Adrenal gland (tissue), 12 donors: ENCODE measurements around the gene RPRML. TPM values are rescaled to one million over a fixed set of nuclear protein-coding genes. Genes with fewer than 3 reads are reported as not detected.

ENCODE experiments used
- DNase-seq, 7 donors: peaks; one replicate each; pipeline ENCODE4 v3.0.0-alpha.2; 2019 to 2020
- H3K27ac ChIP-seq, 5 donors: fragments of 200-600 bp; sonication (generic) in 4 of 5; 1 replicate in 3 of 5; 2 replicates in 2 of 5; pipeline versions ENCODE4 v1.5.1 to v1.8.0; 2016 to 2020; ENCODE audit warnings: mild to moderate bottlenecking in 1 of 5
- H3K27me3 ChIP-seq: fragments of 200-600 bp; 2 replicates; pipeline ENCODE4 v1.8.0; 2021
- H3K36me3 ChIP-seq, 2 donors: fragments of 200-600 bp; replicated peaks in 1 of 2; 1 replicate in 1 of 2; 2 replicates in 1 of 2; pipeline versions ENCODE4 v1.5.1 to v1.8.0; 2018 to 2022
- H3K4me1 ChIP-seq, 2 donors: fragments of 200-600 bp; replicated peaks in 1 of 2; 1 replicate in 1 of 2; 2 replicates in 1 of 2; pipeline versions ENCODE4 v1.5.1 to v1.8.0; 2018 to 2021
- H3K4me3 ChIP-seq, 4 donors: fragments of 200-600 bp; sonication (generic) in 3 of 4; one replicate each; pipeline ENCODE4 v1.5.1; 2016 to 2018
- H3K9me3 ChIP-seq, 3 donors: fragments of 200-600 bp; sonication (generic) in 1 of 3; replicated peaks in 1 of 3; 1 replicate in 2 of 3; 2 replicates in 1 of 3; pipeline versions ENCODE4 v1.5.1 to v1.8.0; 2016 to 2021
- CTCF ChIP-seq, 6 experiments: fragments of 450-650 bp in 4 of 6; fragments of 200-600 bp in 2 of 6; sonication (generic) in 1 of 6; IDR thresholded peaks; 1 replicate in 5 of 6; 2 replicates in 1 of 6; pipeline versions ENCODE4 v1.5.1 to v1.8.0; 2016 to 2021; ENCODE audit warnings: antibody characterized with exemption in 6 of 6, mild to moderate bottlenecking in 2 of 6, moderate library complexity in 1 of 6
- POLR2A ChIP-seq, 2 donors: fragments of 450-650 bp; IDR thresholded peaks; one replicate each; pipeline ENCODE4 v1.6.1; 2017; ENCODE audit warnings: antibody characterized with exemption in 2 of 2, mild to moderate bottlenecking in 2 of 2, moderate library complexity in 1 of 2
- WGBS, 4 donors: extraction: QIAGEN DNeasy Blood & Tissue Kit in 2 of 4; methylation state at CpG; one replicate each; pipeline versions ENCODE4 v1.1.5 to v1.1.7; 2013 to 2017; 5-methylcytosine and 5-hydroxymethylcytosine counted together
- intact Hi-C, 2 donors: fragments of 100-400 bp; cut with DNase I; formaldehyde crosslinking; loops; one replicate each; pipeline versions ENCODE4 v1.14.1 to v1.15.0; 2022 to 2023
- polyA plus RNA-seq, 3 donors: library from polyadenylated mRNA; stranded (reverse); fragments of 200-250 nt in 2 of 3; fragments of 350-450 nt in 1 of 3; fragmentation: Illumina TruSeq in 1 of 3; extraction: RNeasy Lipid Tissue Mini Kit (QIAGEN cat#74804) in 1 of 3; gene quantifications; one replicate each; pipeline ENCODE4 v1.2.3, GENCODE V29; 2013 to 2014
- total RNA-seq, 9 donors: library from RNA; depleted of rRNA in 4 of 9; stranded (reverse); fragments of >200 nt in 4 of 9; fragments of 120-200 nt in 1 of 9; fragmentation: NEBNext Ultra II Directional in 1 of 9; extraction: Animal tissue kit (Norgen Biotek cat#: 25700) in 1 of 9; gene quantifications; one replicate each; pipeline versions ENCODE4 v1.1.0 to v1.2.4, GENCODE V29; 2013 to 2023
- donor health status: healthy with polysubstance abuse.
- donor health status: Bipolar disorder and iron deficiency.
- donor health status: DM: yes; HTN: yes; CAD: no.
- donor health status: DM: no; HTN: no; CAD: no.
- donor health status: DM: no; HTN: no; CAD: no.
- donor health status: DM: yes; HTN: yes; CAD: no.

The RPRML gene
- total and polyA plus RNA-seq, 12 donors, result 0.07 TPM; not detected in 11

DNA sequence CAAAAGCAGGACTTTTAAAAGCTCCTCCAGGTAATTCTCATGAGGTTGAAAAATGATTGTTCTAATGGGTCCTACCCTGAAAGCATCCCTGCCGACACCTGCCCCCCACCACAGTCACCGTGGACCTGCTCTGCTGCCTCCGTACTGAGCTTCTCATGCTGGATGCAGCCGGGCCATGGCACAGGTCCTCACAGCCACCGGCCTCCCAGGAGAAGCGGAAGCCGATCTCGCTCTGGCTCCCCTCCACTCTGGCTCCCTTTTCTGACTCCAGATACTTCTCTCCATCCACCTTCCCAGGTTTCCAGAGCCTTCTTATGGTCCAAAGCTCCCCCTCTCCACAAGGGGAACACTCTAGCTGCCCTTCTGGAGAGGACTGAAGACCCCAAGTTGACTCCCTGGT is 10.2 kb downstream of the RPRML start:
- Histone ChIP-seq H3K9me3 (no peaks in the 10 kb centered on the region), H3K4me3 (no peak overlapping the region), H3K36me3 (no peaks in the 10 kb centered on the region), H3K4me1 (no peaks in the 10 kb centered on the region), H3K27ac (no peak overlapping the region), H3K27me3 (no peaks in the 10 kb centered on the region)
- DNase-seq, result no peak
- 89 to 95% (median 92%) methylated on average over 6 to 8 of the region's 8 CpGs for WGBS, 4 donors
- intact Hi-C loops, result no loop called here
- TF ChIP-seq POLR2A (IDR thresholded peaks at IDR 0.05), result no peak
- no peak for TF ChIP-seq CTCF (IDR thresholded peaks at IDR 0.05)

- no peak overlapping the region for H3K27ac ChIP-seq
- H3K36me3 ChIP-seq, result no peaks in the 10 kb centered on the region
- no peaks in the 10 kb centered on the region for H3K27me3 ChIP-seq
- WGBS, 4 donors, result 74 to 87% (median 80%) methylated on average over 6 of the region's 6 CpGs
- TF ChIP-seq CTCF (IDR thresholded peaks at IDR 0.05) (no peak), POLR2A (IDR thresholded peaks at IDR 0.05) (no peak)
- intact Hi-C loops, result no loop called here
- DNase-seq, result no peak
- no peaks in the 10 kb centered on the region for H3K4me1 ChIP-seq
- H3K4me3 ChIP-seq, result no peak overlapping the region
- H3K9me3 ChIP-seq, result no peaks in the 10 kb centered on the region
Measured at GRCh38 chr17:46968224-46968834, 10.7 kb downstream of the RPRML start.

DNA sequence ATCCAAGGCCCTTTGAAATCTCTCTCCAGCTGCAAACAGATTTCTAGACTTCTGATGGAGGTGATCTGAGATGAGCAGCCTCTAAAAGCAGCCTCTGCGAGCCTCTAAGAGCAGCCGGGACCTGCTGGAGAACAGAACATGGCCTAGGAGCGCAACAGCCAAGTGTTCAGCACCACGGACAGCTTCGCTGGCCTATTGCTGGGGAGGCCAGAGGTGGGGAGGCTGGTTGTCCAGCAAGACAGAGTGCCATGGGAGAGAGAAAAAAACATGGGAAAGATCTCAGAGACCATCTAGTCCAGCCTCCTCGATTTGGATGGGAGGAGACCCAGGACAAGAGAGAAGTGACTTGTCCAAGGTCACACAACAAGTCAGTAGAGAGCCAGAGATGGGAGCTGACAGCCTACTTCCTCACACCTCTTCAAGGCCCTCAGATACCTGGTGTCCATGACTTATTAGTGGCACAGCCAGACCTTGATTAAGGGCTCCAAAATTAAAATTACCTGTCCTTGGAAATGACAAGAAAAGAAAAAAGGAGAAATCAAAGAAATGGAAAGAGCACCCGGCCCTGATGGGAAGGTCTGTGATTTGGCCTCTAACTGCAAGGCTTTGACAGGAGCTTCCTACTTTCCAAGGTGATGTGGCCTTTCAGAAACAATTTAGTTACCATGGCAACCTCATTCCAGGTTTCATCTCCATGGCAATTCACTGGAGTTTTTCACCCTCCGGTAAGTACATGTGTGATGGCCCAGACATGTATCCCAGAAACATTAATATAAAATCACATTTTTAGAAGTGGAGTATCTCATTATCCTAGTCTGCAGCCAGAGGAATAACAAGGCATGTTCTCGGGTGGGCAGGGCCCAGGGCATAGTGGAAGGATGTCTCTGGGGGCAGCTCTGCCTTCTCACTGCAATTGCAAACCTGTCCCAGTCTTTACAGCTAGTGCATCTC is 14.5 kb downstream of the RPRML start:
- Histone ChIP-seq H3K27ac (no peak overlapping the region), H3K4me1 (no peaks in the 10 kb centered on the region), H3K9me3 (no peaks in the 10 kb centered on the region), H3K36me3 (no peaks in the 10 kb centered on the region), H3K4me3 (no peak overlapping the region), H3K27me3 (no peaks in the 10 kb centered on the region)
- intact Hi-C loops, result no loop called here
- TF ChIP-seq POLR2A (IDR thresholded peaks at IDR 0.05), result no peak
- TF ChIP-seq CTCF (IDR thresholded peaks at IDR 0.05), result no peak
- 66 to 78% (median 73%) methylated on average over 9 of the region's 9 CpGs for WGBS, 4 donors
- no peak for DNase-seq

DNA sequence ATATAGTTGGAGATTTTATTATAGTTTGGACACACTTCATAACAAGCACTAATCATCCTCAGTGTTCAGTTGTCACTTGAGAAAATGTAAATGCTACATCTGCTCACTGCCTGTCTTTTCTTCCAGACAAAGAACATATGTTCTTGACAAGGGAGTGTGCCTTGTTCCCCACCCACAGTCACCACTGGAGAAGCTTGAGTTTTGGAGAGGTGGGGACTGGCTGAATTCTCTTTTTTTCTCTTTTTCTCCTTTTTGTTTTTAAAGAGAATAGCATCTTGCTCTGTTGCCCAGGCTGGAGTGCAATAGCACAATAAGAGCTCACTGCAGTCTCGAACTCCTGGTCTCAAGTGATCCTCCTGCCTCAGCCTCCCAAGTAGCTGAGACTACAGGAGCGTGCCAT is 15.5 kb downstream of the RPRML start:
- H3K27me3 ChIP-seq, result no peaks in the 10 kb centered on the region
- no peak overlapping the region for H3K27ac ChIP-seq
- TF ChIP-seq POLR2A (IDR thresholded peaks at IDR 0.05) (no peak), CTCF (IDR thresholded peaks at IDR 0.05) (no peak)
- no peaks in the 10 kb centered on the region for H3K4me1 ChIP-seq
- 75 to 90% (median 79%) methylated on average over 2 of the region's 2 CpGs for WGBS, 4 donors
- H3K4me3 ChIP-seq, result no peak overlapping the region
- intact Hi-C loops, result no loop called here
- no peaks in the 10 kb centered on the region for H3K9me3 ChIP-seq
- DNase-seq, result no peak
- no peaks in the 10 kb centered on the region for H3K36me3 ChIP-seq
